MCF 10A (cell line): ENCODE measurements around the gene TMCC1. TPM values are rescaled to one million over a fixed set of nuclear protein-coding genes. Genes with fewer than 3 reads are reported as not detected.
"Not testable (repeated sequence)": the region's sequence is repeated elsewhere in the genome, so short reads cannot be mapped to it uniquely, and the experiment has no call there.

Experiments
- BruUV-seq: library from RNA; stranded (reverse); fragments of 400-500 nt; replicated peaks from 2 replicates; lab custom pipeline; 2021; lab: Mats Ljungman, UMichigan
- CTCF ChIA-PET: fragments of 300-600 bp; sonication (Branson Sonifier 250); formaldehyde crosslinking; extraction: SDS; loops from one replicate; lab custom pipeline; 2021; ENCODE audit warnings: antibody characterized with exemption, inconsistent platforms; lab: Yijun Ruan, JAX
- POLR2A ChIA-PET: fragments of 300-600, 350-650 bp; sonication (Branson Sonifier 250); formaldehyde crosslinking; extraction: SDS; loops from one replicate; lab custom pipeline; 2020; ENCODE audit warnings: antibody characterized with exemption, inconsistent platforms; lab: Yijun Ruan, JAX
- DNase-seq: peaks from one replicate; pipeline ENCODE4 v3.0.0-alpha.2; 2018; ENCODE audit not compliant: unreplicated experiment
- H3K27ac Mint-ChIP-seq: one replicate; pipeline ENCODE4 v1.8.0; 2022; ENCODE audit warnings: mild to moderate bottlenecking, low read depth, mixed read lengths; ENCODE audit not compliant: unreplicated experiment
- H3K27me3 Mint-ChIP-seq: one replicate; pipeline ENCODE4 v1.8.0; 2022; ENCODE audit warnings: mixed read lengths; ENCODE audit not compliant: insufficient read depth, unreplicated experiment
- H3K36me3 Mint-ChIP-seq: one replicate; pipeline ENCODE4 v1.8.0; 2022; ENCODE audit warnings: mild to moderate bottlenecking, moderate library complexity, mixed read lengths; ENCODE audit not compliant: insufficient read depth, unreplicated experiment
- H3K4me1 Mint-ChIP-seq: one replicate; pipeline ENCODE4 v1.8.0; 2022; ENCODE audit warnings: mixed read lengths; ENCODE audit not compliant: insufficient read depth, unreplicated experiment
- H3K4me3 Mint-ChIP-seq: one replicate; pipeline ENCODE4 v1.8.0; 2022; ENCODE audit warnings: mild to moderate bottlenecking, moderate library complexity, mixed read lengths; ENCODE audit not compliant: unreplicated experiment
- H3K9me3 Mint-ChIP-seq: one replicate; pipeline ENCODE4 v1.8.0; 2022; ENCODE audit warnings: mixed read lengths; ENCODE audit not compliant: unreplicated experiment
- intact Hi-C: fragments of 100-400 bp; cut with micrococcal nuclease; formaldehyde crosslinking; loops from 2 replicates; pipeline ENCODE4 v1.14.1; 2022
- total RNA-seq: library from RNA; stranded (reverse); gene quantifications from 2 replicates; pipeline ENCODE4 v1.2.3, GENCODE V29; 2022
- TF ChIP-seq, protein P1 (sequence below): fragments of 200-600 bp; IDR thresholded peaks from one replicate; pipeline ENCODE4 v1.8.0; 2022; ENCODE audit warnings: antibody characterized with exemption, mild to moderate bottlenecking; ENCODE audit not compliant: unreplicated experiment

The TMCC1 gene
- total RNA-seq, 1 experiment from 2014 or later, result 31.2 TPM

DNA sequence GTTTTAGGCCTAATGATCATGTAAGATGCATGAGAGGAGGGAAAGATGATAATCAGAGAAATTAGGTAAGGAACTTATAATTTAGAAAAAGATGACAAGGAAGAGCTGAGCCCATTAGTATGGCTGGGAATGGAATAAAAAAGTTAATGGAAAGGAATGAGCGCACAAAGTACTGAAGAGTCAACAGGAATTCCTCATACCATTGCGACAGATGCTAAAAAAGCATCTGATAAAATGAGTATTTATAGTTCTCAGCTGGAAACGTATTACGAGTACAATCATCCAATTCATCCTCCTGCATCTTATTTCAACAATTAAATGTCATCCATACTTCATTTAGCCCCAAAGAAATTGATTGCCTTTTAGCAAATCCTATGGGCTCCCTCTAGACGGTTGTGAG, 58.9 kb downstream of the TMCC1 start:
- DNase-seq, result no peak
- Mint-ChIP-seq H3K27me3 (no peaks in the 10 kb centered on the region), H3K4me1 (peaks cover 20% of the 10 kb centered on the region), H3K36me3 (peaks cover 18% of the 10 kb centered on the region), H3K27ac (no peak overlapping the region), H3K9me3 (no peaks in the 10 kb centered on the region), H3K4me3 (no peak overlapping the region)
- BruUV-seq, result no TSS peak
- intact Hi-C loops, result no loop called here
- ChIA-PET POLR2A (interaction anchor here (0.6 to 0.8 kb wide), 3 partner anchors 144 to 394 kb away, joined by 3 to 4 read pairs (median 3); no protein-coding TSS in a partner anchor), CTCF (interaction anchor here (0.6 to 4.5 kb wide), 7 partner anchors 8 to 344 kb away, joined by 3 to 16 read pairs (median 4); no protein-coding TSS in a partner anchor)
- TF ChIP-seq, protein P1, sequence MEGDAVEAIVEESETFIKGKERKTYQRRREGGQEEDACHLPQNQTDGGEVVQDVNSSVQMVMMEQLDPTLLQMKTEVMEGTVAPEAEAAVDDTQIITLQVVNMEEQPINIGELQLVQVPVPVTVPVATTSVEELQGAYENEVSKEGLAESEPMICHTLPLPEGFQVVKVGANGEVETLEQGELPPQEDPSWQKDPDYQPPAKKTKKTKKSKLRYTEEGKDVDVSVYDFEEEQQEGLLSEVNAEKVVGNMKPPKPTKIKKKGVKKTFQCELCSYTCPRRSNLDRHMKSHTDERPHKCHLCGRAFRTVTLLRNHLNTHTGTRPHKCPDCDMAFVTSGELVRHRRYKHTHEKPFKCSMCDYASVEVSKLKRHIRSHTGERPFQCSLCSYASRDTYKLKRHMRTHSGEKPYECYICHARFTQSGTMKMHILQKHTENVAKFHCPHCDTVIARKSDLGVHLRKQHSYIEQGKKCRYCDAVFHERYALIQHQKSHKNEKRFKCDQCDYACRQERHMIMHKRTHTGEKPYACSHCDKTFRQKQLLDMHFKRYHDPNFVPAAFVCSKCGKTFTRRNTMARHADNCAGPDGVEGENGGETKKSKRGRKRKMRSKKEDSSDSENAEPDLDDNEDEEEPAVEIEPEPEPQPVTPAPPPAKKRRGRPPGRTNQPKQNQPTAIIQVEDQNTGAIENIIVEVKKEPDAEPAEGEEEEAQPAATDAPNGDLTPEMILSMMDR, result no peak

DNA sequence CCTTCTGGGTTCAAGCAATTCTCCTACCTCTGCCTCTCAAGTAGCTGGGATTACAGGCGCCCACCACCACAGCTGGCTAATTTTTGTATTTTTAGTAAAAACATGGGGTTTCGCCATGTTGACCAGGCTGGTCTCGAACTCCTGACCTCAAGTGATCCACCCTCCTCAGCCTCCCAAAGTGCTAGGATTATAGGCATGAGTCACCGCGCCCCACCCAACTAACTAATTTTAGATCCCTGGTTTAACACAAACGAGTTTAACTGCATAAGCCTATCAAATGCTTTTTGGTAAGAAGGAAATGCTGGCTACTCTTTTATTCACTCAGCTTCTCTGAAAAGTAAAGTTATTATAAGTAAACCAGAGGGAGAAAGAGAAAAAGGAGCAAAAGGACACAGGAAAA, 61.6 kb downstream of the TMCC1 start:
- BruUV-seq, intact Hi-C loops, H3K27ac Mint-ChIP-seq, H3K27me3 Mint-ChIP-seq, H3K4me3 Mint-ChIP-seq, H3K9me3 Mint-ChIP-seq, H3K36me3 Mint-ChIP-seq: not testable (repeated sequence)
- ChIA-PET CTCF (interaction anchor here (1.1 to 12.5 kb wide), 9 partner anchors 11 to 448 kb away, joined by 3 to 170 read pairs (median 6); no protein-coding TSS in a partner anchor), POLR2A (interaction anchor here (0.6 to 1.7 kb wide), 4 partner anchors 198 to 666 kb away, joined by 3 to 6 read pairs (median 4); no protein-coding TSS in a partner anchor)
- peak; percentile 26 for DNase-seq
- H3K4me1 Mint-ChIP-seq, result peaks cover 17% of the 10 kb centered on the region

DNA sequence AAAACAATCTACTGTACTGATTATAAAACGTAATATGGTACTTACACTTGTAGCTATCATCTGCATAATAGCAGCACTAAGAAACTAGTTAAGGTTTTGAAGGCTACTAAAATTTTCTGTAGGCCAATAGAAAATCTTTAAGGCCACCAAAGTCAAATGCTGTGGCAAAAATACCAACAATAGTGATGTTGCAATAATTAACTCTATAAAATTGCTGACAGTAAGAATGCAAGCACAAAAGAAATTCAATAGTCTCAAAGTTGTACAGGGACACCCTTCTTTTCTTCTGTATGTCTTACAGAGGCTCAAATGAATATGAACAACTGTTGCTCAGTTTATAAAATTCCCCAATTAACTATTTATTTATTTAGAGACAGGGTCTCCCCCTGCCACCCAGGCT, 62.0 kb downstream of the TMCC1 start:
- ChIA-PET CTCF (interaction anchor here (0.7 to 12.5 kb wide), 14 partner anchors 11 to 448 kb away, joined by 3 to 170 read pairs (median 6); no protein-coding TSS in a partner anchor), POLR2A (interaction anchor here (0.6 to 1.7 kb wide), 5 partner anchors 143 to 665 kb away, joined by 3 to 6 read pairs (median 3); no protein-coding TSS in a partner anchor)
- peaks cover 14% of the 10 kb centered on the region for H3K4me1 Mint-ChIP-seq
- H3K9me3 Mint-ChIP-seq, result no peaks in the 10 kb centered on the region
- no peak overlapping the region for H3K27ac Mint-ChIP-seq
- no peak for DNase-seq
- intact Hi-C loops, result no loop called here
- TF ChIP-seq, protein P1, result no peak
- peaks cover 7% of the 10 kb centered on the region for H3K36me3 Mint-ChIP-seq
- BruUV-seq, result no TSS peak
- no peaks in the 10 kb centered on the region for H3K27me3 Mint-ChIP-seq
- no peak overlapping the region for H3K4me3 Mint-ChIP-seq

DNA sequence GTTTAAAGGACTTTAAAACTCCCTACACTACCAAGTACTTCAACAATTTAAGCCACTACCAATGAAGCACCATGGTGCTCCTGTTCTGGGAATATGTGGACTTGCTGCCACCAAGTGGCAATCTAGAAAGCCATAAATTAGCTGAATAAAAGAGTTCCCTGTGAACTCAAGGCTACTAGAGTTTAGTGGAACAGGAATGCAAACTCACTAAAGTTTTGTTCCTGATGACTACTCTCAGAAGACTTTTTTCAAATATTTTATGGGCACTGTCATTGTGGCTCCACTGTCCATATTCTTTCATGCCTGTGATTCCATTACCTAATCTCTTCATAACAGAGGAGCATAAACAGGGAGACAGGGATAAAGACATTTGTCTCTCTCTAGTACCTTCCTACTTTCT, 63.9 kb downstream of the TMCC1 start:
- peak; percentile 81 for DNase-seq
- ChIA-PET CTCF (interaction anchor here (0.6 to 12.5 kb wide), 15 partner anchors 22 to 861 kb away, joined by 3 to 170 read pairs (median 4); no protein-coding TSS in a partner anchor), POLR2A (interaction anchor here (0.6 to 1.6 kb wide), 6 partner anchors 36 to 390 kb away, joined by 3 to 4 read pairs (median 3); partner anchors contain the start of genes IFT122 and MBD4)
- no peak overlapping the region for H3K27ac Mint-ChIP-seq
- intact Hi-C loops, result loop anchor here (1.0 kb wide), 5 partner anchors 105 to 446 kb away; no protein-coding TSS in a partner anchor
- H3K27me3 Mint-ChIP-seq, result no peaks in the 10 kb centered on the region
- no TSS peak for BruUV-seq
- TF ChIP-seq, protein P1, result peak; percentile 78
- H3K4me3 Mint-ChIP-seq, result no peak overlapping the region
- H3K36me3 Mint-ChIP-seq, result peaks cover 7% of the 10 kb centered on the region
- H3K9me3 Mint-ChIP-seq, result no peaks in the 10 kb centered on the region
- peaks cover 16% of the 10 kb centered on the region for H3K4me1 Mint-ChIP-seq
